GM12878 (cell line): ENCODE results near the gene LHFPL2. TPM values are rescaled to one million over a fixed set of nuclear protein-coding genes. Genes with fewer than 3 reads are reported as not detected.
A peak's percentile ranks its signal among the peaks of the same experiment; 100 is the strongest.

Source experiments
- ATAC-seq: fragments of 200-7000 bp; cut with Tn5 transposase; 3 replicates; pipeline ENCODE4 v1.9.1; 2020; ENCODE audit warnings: mild to moderate bottlenecking, moderate library complexity
- BruUV-seq: library from RNA; stranded (reverse); fragments of 400-500 nt; replicated peaks from 2 replicates; lab custom pipeline; 2021; lab: Mats Ljungman, UMichigan
- CTCF ChIA-PET: fragments of 300-600 bp; sonication (Branson Sonifier 250); formaldehyde crosslinking; extraction: SDS; loops from one replicate; lab custom pipeline; 2021; ENCODE audit warnings: inconsistent platforms; lab: Yijun Ruan, JAX
- POLR2A ChIA-PET: fragments of 350-600 bp; formaldehyde crosslinking; extraction: SDS; loops from one replicate; lab custom pipeline; 2021; ENCODE audit warnings: inconsistent platforms; lab: Charles Lee
- RAD21 ChIA-PET: fragments of 300-600 bp; sonication (Branson Sonifier 250); formaldehyde crosslinking; loops from one replicate; lab custom pipeline; 2023; ENCODE audit warnings: antibody characterized with exemption; ENCODE audit not compliant: unreplicated experiment; lab: Charles Lee
- SMC1A ChIA-PET: fragments of 300-600 bp; sonication (Branson Sonifier 250); formaldehyde crosslinking; loops from one replicate; lab custom pipeline; 2023; ENCODE audit not compliant: unreplicated experiment, uncharacterized antibody; lab: Charles Lee
- DNase-seq: peaks from one replicate; pipeline ENCODE4 v3.0.0-alpha.2; 2011; ENCODE audit warnings: low read depth, low spot score
- FAIRE-seq: peaks from 3 replicates; lab custom pipeline; 2011; peaks lifted over from hg19 to GRCh38; lab: Jason Lieb, UNC
- H2AFZ ChIP-seq: 2 replicates; pipeline ENCODE4 v1.6.0; 2011; ENCODE audit warnings: low read depth, low read length, control low read depth; ENCODE audit not compliant: control insufficient read depth
- H3K27ac ChIP-seq: 2 replicates; pipeline ENCODE4 v1.5.1; 2011; ENCODE audit warnings: control low read depth; ENCODE audit not compliant: control insufficient read depth, insufficient read depth
- H3K27me3 ChIP-seq, 2 experiments: replicated peaks in 1 of 2; 2 replicates each; pipeline versions ENCODE4 v1.6.0 to v1.6.1; 2011; ENCODE audit warnings: low read length in 1 of 2; ENCODE audit not compliant: control insufficient read depth in 2 of 2, insufficient read depth in 2 of 2
- H3K36me3 ChIP-seq, 2 experiments: 2 replicates each; pipeline ENCODE4 v1.5.1; 2011; ENCODE audit warnings: low read length in 1 of 2; ENCODE audit not compliant: control insufficient read depth in 2 of 2, insufficient read depth in 2 of 2
- H3K4me1 ChIP-seq: 2 replicates; pipeline ENCODE4 v1.6.1; 2011; ENCODE audit warnings: mild to moderate bottlenecking, low read length, moderate library complexity, mixed read lengths; ENCODE audit not compliant: control insufficient read depth, insufficient read depth
- H3K4me2 ChIP-seq: 2 replicates; pipeline ENCODE4 v1.6.0; 2011; ENCODE audit warnings: control low read depth; ENCODE audit not compliant: control insufficient read depth, insufficient read depth
- H3K4me3 ChIP-seq: fragments of 200-600 bp; sonication (generic); 2 replicates; pipeline ENCODE4 v1.5.1; 2016
- H3K79me2 ChIP-seq: 2 replicates; pipeline ENCODE4 v1.6.0; 2011; ENCODE audit warnings: low read length; ENCODE audit not compliant: control insufficient read depth, insufficient read depth
- H3K9ac ChIP-seq: 2 replicates; pipeline ENCODE4 v1.8.0; 2011; ENCODE audit warnings: low read length, control low read depth, mixed read lengths; ENCODE audit not compliant: control insufficient read depth, insufficient read depth
- H3K9me3 ChIP-seq: replicated peaks from 3 replicates; pipeline ENCODE4 v1.5.1; 2011; ENCODE audit warnings: mild to moderate bottlenecking, low read length; ENCODE audit not compliant: control insufficient read depth, insufficient read depth
- H4K20me1 ChIP-seq: 2 replicates; pipeline ENCODE4 v1.6.0; 2011; ENCODE audit not compliant: control insufficient read depth, insufficient read depth
- BHLHE40 ChIP-seq, 2 experiments: fragments of 450-650 bp in 1 of 2; IDR thresholded peaks; 2 replicates each; pipeline ENCODE4 v1.6.1; 2011 to 2017; ENCODE audit warnings: low read depth in 2 of 2, borderline replicate concordance in 1 of 2, improper control_type of control experiment in 1 of 2, low read length in 1 of 2, mild to moderate bottlenecking in 1 of 2
- CREM ChIP-seq: IDR thresholded peaks from 2 replicates; pipeline ENCODE4 v1.6.1; 2014; ENCODE audit warnings: antibody characterized with exemption, low read depth
- EGR1 ChIP-seq, 2 experiments: IDR thresholded peaks; 1 replicate in 1 of 2; 2 replicates in 1 of 2; pipeline ENCODE4 v1.6.1; 2011 to 2012; ENCODE audit warnings: low read depth in 2 of 2, low read length in 2 of 2, borderline replicate concordance in 1 of 2, mild to moderate bottlenecking in 1 of 2, moderate library complexity in 1 of 2
- FOS ChIP-seq: IDR thresholded peaks from 3 replicates; pipeline ENCODE4 v1.6.1; 2011; ENCODE audit warnings: borderline replicate concordance; ENCODE audit not compliant: insufficient read length; ENCODE audit errors: extremely low read depth
- HDGF ChIP-seq: fragments of 450-650 bp; IDR thresholded peaks from 2 replicates; pipeline ENCODE4 v1.6.1; 2016; ENCODE audit warnings: antibody characterized with exemption
- IKZF1 ChIP-seq: fragments of 450-650 bp; conservative IDR thresholded peaks from 2 replicates; pipeline ENCODE4 v1.6.1; 2017; ENCODE audit warnings: antibody characterized with exemption, mild to moderate bottlenecking
- MEF2B ChIP-seq: fragments of 450-650 bp; IDR thresholded peaks from 2 replicates; pipeline ENCODE4 v1.6.1; 2018; ENCODE audit warnings: mild to moderate bottlenecking, moderate library complexity; ENCODE audit not compliant: partially characterized antibody, poor library complexity, severe bottlenecking
- NBN ChIP-seq: fragments of 450-650 bp; IDR thresholded peaks from 2 replicates; pipeline ENCODE4 v1.6.1; 2016
- NR2C1 ChIP-seq: fragments of 450-650 bp; IDR thresholded peaks from 2 replicates; pipeline ENCODE4 v1.6.1; 2017; ENCODE audit warnings: antibody characterized with exemption, mild to moderate bottlenecking, moderate library complexity
- YBX1 ChIP-seq: fragments of 450-650 bp; IDR thresholded peaks from 2 replicates; pipeline ENCODE4 v1.6.1; 2016; ENCODE audit warnings: antibody characterized with exemption
- ZNF24 ChIP-seq: fragments of 450-650 bp; IDR thresholded peaks from 2 replicates; pipeline ENCODE4 v1.6.1; 2017; ENCODE audit warnings: antibody characterized with exemption, mild to moderate bottlenecking
- WGBS: methylation state at CpG from one replicate; pipeline ENCODE4 v1.1.6; 2016; ENCODE audit warnings: low lambda C conversion rate; ENCODE audit not compliant: insufficient replicate concordance, insufficient coverage; ENCODE audit errors: missing lambda C conversion rate; 5-methylcytosine and 5-hydroxymethylcytosine counted together
- in situ Hi-C: fragments of 300-500 bp; cut with MboI; formaldehyde crosslinking; loops from 9 replicates; pipeline ENCODE4 v1.14.3; 2018; ENCODE audit warnings: mixed read lengths
- intact Hi-C: fragments of 100-400 bp; cut with micrococcal nuclease; formaldehyde crosslinking; loops from one replicate; pipeline ENCODE4 v1.14.2; 2022; ENCODE audit not compliant: unreplicated experiment
- polyA plus RNA-seq, 11 experiments: library from polyadenylated mRNA; depleted of rRNA in 4 of 11; unstranded in 6 of 11; stranded (reverse) in 5 of 11; fragments of >200 nt; fragmentation: Nextera tagmentation in 4 of 11; fragmentation: Illumina TruSeq in 1 of 11; extraction: Ambion mirVana in 4 of 11; extraction: Trizol in 1 of 11; gene quantifications; 1 replicate in 1 of 11; 2 replicates in 10 of 11; pipeline versions ENCODE4 v1.2.1 to v1.2.3, GENCODE V29; 2011 to 2016; ENCODE audit warnings: inconsistent platforms in 2 of 11, missing spikeins in 2 of 11, low read depth in 1 of 11
- total RNA-seq, 4 experiments: library from RNA; depleted of rRNA in 3 of 4; stranded (reverse); fragments of >200 nt in 3 of 4; fragmentation: Illumina TruSeq in 1 of 4; extraction: Trizol in 1 of 4; gene quantifications; 2 replicates each; pipeline versions ENCODE4 v1.2.1 to v1.2.3, GENCODE V29; 2013 to 2021
- TF ChIP-seq, protein P1 (sequence below): fragments of 450-650 bp; IDR thresholded peaks from 2 replicates; pipeline ENCODE4 v1.6.1; 2018; ENCODE audit warnings: borderline replicate concordance, mild to moderate bottlenecking; ENCODE audit not compliant: partially characterized antibody
- TF ChIP-seq, protein P2 (sequence below): fragments of 450-650 bp; IDR thresholded peaks from 2 replicates; pipeline ENCODE4 v1.6.1; 2017; ENCODE audit warnings: mild to moderate bottlenecking
- TF ChIP-seq, protein P3 (sequence below), 3 experiments: IDR thresholded peaks in 2 of 3; conservative IDR thresholded peaks in 1 of 3; 2 replicates each; pipeline ENCODE4 v1.5.1; 2011; ENCODE audit warnings: low read depth in 3 of 3, low read length in 3 of 3, mild to moderate bottlenecking in 3 of 3, control low read depth in 2 of 3, moderate library complexity in 2 of 3, inconsistent platforms in 1 of 3, mixed read lengths in 1 of 3; ENCODE audit not compliant: control insufficient read depth in 2 of 3, insufficient read depth in 1 of 3; ENCODE audit errors: extremely low read depth in 1 of 3
- TF ChIP-seq, protein P4 (sequence below): IDR thresholded peaks from 2 replicates; pipeline ENCODE4 v1.6.1; 2012; ENCODE audit warnings: low read depth, low read length, improper control_type of control experiment

The LHFPL2 gene
- total and polyA plus RNA-seq, 10 of the 15 experiments (the other 5 are each of a cell fraction or from before 2014, with no cell fraction given): 4.1 to 21.8 (median 12.5) TPM

DNA sequence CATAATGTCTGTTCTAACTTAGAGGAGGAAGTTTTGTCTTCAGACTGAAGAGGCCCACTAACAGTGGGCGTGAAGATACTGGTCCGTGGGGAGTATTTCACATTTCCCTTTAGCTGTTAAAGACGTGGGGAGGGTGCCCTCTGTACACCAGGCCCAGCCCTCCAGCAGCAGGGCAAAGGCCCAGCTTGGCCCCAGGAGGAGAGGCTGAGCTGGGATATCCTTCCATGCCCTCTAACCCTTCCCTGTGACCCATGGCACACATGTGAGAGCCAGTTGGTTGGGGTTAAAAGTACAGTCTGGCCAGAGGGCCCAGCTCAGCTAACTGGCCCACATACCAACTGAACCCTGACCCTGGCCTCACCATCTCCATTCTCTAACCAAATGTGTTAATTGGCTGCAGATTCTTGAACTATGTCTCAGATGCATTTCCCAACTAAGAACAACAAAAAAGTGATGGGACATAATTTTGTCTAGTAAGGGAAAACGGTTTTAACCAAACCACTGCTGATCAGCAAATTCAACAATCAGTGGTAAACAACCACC is 74.4 kb downstream of the LHFPL2 start:
- WGBS: 0% methylated on average over 4 of the region's 4 CpGs
- Histone ChIP-seq H3K79me2 (peaks cover 3% of the 10 kb centered on the region), H3K9me3 (no peaks in the 10 kb centered on the region), H3K4me2 (peak overlapping the region; percentile 83), H3K4me1 (peaks cover 25% of the 10 kb centered on the region), H2AFZ (peak overlapping the region; percentile 74), H3K4me3 (peak overlapping the region; percentile 1; the same call in 1 of the 2 replicates), H3K9ac (peak overlapping the region; percentile 66), H4K20me1 (no peaks in the 10 kb centered on the region), H3K27ac (peak overlapping the region; percentile 93), H3K36me3 (no peaks in the 10 kb centered on the region; a peak in 1 of 4 replicates), H3K27me3 (no peaks in the 10 kb centered on the region)
- in situ Hi-C loops (no loop called here), intact Hi-C loops (loop anchor here (5.0 kb wide), 1 partner anchor 68 kb away; no protein-coding TSS in a partner anchor)
- no peak for FAIRE-seq
- CTCF ChIA-PET: interaction anchor here (1.0 to 4.8 kb wide), 12 partner anchors 20 to 391 kb away, joined by 3 to 26 read pairs (median 4); no protein-coding TSS in a partner anchor
- peak; percentile 71 for ATAC-seq
- SMC1A ChIA-PET: interaction anchor here (0.6 to 9.1 kb wide), 20 partner anchors 14 to 391 kb away, joined by 3 to 121 read pairs (median 5); no protein-coding TSS in a partner anchor
- POLR2A ChIA-PET: interaction anchor here (0.5 to 2.8 kb wide), 11 partner anchors 14 to 412 kb away, joined by 3 to 9 read pairs (median 4); no protein-coding TSS in a partner anchor
- RAD21 ChIA-PET: interaction anchor here (0.7 to 5.2 kb wide), 21 partner anchors 10 to 559 kb away, joined by 3 to 51 read pairs (median 4); no protein-coding TSS in a partner anchor
- no TSS peak for BruUV-seq
- no peak for DNase-seq
- no peak for TF ChIP-seq EGR1 (IDR thresholded peaks at IDR 0.05; ENCODE audit: borderline replicate concordance in 1 of 2, low read depth in 2 of 2, low read length in 2 of 2)
- TF ChIP-seq YBX1: no peak
- TF ChIP-seq, protein P1, sequence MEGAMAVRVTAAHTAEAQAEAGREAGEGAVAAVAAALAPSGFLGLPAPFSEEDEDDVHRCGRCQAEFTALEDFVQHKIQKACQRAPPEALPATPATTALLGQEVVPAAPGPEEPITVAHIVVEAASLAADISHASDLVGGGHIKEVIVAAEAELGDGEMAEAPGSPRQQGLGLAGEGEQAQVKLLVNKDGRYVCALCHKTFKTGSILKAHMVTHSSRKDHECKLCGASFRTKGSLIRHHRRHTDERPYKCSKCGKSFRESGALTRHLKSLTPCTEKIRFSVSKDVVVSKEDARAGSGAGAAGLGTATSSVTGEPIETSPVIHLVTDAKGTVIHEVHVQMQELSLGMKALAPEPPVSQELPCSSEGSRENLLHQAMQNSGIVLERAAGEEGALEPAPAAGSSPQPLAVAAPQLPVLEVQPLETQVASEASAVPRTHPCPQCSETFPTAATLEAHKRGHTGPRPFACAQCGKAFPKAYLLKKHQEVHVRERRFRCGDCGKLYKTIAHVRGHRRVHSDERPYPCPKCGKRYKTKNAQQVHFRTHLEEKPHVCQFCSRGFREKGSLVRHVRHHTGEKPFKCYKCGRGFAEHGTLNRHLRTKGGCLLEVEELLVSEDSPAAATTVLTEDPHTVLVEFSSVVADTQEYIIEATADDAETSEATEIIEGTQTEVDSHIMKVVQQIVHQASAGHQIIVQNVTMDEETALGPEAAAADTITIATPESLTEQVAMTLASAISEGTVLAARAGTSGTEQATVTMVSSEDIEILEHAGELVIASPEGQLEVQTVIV: no peak
- TF ChIP-seq, protein P2, sequence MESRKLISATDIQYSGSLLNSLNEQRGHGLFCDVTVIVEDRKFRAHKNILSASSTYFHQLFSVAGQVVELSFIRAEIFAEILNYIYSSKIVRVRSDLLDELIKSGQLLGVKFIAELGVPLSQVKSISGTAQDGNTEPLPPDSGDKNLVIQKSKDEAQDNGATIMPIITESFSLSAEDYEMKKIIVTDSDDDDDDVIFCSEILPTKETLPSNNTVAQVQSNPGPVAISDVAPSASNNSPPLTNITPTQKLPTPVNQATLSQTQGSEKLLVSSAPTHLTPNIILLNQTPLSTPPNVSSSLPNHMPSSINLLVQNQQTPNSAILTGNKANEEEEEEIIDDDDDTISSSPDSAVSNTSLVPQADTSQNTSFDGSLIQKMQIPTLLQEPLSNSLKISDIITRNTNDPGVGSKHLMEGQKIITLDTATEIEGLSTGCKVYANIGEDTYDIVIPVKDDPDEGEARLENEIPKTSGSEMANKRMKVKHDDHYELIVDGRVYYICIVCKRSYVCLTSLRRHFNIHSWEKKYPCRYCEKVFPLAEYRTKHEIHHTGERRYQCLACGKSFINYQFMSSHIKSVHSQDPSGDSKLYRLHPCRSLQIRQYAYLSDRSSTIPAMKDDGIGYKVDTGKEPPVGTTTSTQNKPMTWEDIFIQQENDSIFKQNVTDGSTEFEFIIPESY: no peak
- TF ChIP-seq HDGF: 0 out of 2 replicates have a peak, but pooled peaks have one; percentile 56
- TF ChIP-seq, protein P3, sequence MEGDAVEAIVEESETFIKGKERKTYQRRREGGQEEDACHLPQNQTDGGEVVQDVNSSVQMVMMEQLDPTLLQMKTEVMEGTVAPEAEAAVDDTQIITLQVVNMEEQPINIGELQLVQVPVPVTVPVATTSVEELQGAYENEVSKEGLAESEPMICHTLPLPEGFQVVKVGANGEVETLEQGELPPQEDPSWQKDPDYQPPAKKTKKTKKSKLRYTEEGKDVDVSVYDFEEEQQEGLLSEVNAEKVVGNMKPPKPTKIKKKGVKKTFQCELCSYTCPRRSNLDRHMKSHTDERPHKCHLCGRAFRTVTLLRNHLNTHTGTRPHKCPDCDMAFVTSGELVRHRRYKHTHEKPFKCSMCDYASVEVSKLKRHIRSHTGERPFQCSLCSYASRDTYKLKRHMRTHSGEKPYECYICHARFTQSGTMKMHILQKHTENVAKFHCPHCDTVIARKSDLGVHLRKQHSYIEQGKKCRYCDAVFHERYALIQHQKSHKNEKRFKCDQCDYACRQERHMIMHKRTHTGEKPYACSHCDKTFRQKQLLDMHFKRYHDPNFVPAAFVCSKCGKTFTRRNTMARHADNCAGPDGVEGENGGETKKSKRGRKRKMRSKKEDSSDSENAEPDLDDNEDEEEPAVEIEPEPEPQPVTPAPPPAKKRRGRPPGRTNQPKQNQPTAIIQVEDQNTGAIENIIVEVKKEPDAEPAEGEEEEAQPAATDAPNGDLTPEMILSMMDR (IDR thresholded peaks at IDR 0.05 in 2 of 3, conservative IDR thresholded peaks at IDR 0.05 in 1 of 3; ENCODE audit: control insufficient read depth in 2 of 3, extremely low read depth in 1 of 3, insufficient read depth in 1 of 3, low read depth in 3 of 3, low read length in 3 of 3): 0 out of 6 replicates have a peak, but pooled peaks of 1 of the 3 experiments have one; percentile 1
- TF ChIP-seq MEF2B: peak; percentile 66
- no peak for TF ChIP-seq CREM
- TF ChIP-seq NBN: no peak
- no peak for TF ChIP-seq ZNF24
- peak in 1 of 2 experiments; percentile 15; a peak in 1 of 4 replicates for TF ChIP-seq BHLHE40 (IDR thresholded peaks at IDR 0.05; ENCODE audit: borderline replicate concordance in 1 of 2, low read depth in 2 of 2, low read length in 1 of 2)
- peak; percentile 49; the same call in 1 of the 2 replicates for TF ChIP-seq NR2C1
- TF ChIP-seq, protein P4, sequence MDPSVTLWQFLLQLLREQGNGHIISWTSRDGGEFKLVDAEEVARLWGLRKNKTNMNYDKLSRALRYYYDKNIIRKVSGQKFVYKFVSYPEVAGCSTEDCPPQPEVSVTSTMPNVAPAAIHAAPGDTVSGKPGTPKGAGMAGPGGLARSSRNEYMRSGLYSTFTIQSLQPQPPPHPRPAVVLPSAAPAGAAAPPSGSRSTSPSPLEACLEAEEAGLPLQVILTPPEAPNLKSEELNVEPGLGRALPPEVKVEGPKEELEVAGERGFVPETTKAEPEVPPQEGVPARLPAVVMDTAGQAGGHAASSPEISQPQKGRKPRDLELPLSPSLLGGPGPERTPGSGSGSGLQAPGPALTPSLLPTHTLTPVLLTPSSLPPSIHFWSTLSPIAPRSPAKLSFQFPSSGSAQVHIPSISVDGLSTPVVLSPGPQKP: no peak
- TF ChIP-seq IKZF1: peak; percentile 50
- no peak for TF ChIP-seq FOS
